ENCODE data around the gene C3orf18. TPM values are rescaled to one million over a fixed set of nuclear protein-coding genes. Genes with fewer than 3 reads are reported as not detected.

The C3orf18 gene
- polyA plus RNA-seq, 6 donors from 2014 or later = 3.6 to 11.3 (median 6.4) TPM

- H3K27ac Mint-ChIP-seq = peak overlapping the region in 2 of 6 donors; percentile 24 to 54
- H3K27me3 Mint-ChIP-seq = no peaks in the 10 kb centered on the region
- H3K36me3 Mint-ChIP-seq = no peaks in the 10 kb centered on the region
- H3K4me1 Mint-ChIP-seq = peaks cover 13 to 23% (median 14%) of the 10 kb centered on the region in 3 donors
- H3K4me3 Mint-ChIP-seq = peak overlapping the region in 1 of 8 donors; percentile 16
- DNase-seq (no peak), ATAC-seq (ENCODE audit: low read depth in 2 of 2) (no peak)
- H3K9me3 Mint-ChIP-seq = no peaks in the 10 kb centered on the region
These were observed 3.2 kb downstream of the C3orf18 start for GRCh38 chr3:50564321-50564720.

DNA sequence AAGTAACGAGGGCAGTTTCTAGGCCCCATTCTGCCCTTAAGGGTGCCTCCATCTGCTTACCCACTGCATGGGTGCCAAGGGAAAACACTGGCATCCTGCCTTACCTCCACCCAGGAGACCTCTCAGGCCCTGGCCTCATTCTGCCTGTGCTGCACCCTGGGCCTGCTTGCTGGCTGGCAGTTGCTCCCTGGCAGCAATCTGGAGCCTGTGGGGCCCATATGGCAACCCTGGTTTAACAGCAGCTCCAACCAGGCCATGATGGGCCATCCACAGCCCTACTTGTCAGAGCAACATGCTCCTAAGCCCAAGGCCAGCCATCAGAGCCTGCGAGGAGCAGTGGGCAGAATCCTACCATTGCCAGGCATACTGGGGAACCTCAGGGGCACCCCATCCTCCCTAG, 3.7 kb downstream of the C3orf18 start:
- no peak for ATAC-seq (ENCODE audit: low read depth in 2 of 2)
- no peaks in the 10 kb centered on the region for H3K9me3 Mint-ChIP-seq
- H3K36me3 Mint-ChIP-seq = no peaks in the 10 kb centered on the region
- DNase-seq = no peak
- H3K27me3 Mint-ChIP-seq = no peaks in the 10 kb centered on the region
- peak overlapping the region in 1 of 6 donors; percentile 71 for H3K27ac Mint-ChIP-seq
- H3K4me1 Mint-ChIP-seq = peaks cover 13 to 19% (median 14%) of the 10 kb centered on the region in 3 donors
- H3K4me3 Mint-ChIP-seq = no peak overlapping the region

- no peaks in the 10 kb centered on the region for H3K27me3 Mint-ChIP-seq
- ATAC-seq (ENCODE audit: low read depth in 2 of 2) (no peak), DNase-seq (no peak)
- H3K4me3 Mint-ChIP-seq = no peak overlapping the region
- H3K9me3 Mint-ChIP-seq = no peaks in the 10 kb centered on the region
- no peaks in the 10 kb centered on the region for H3K36me3 Mint-ChIP-seq
- peaks cover 11 to 12% (median 12%) of the 10 kb centered on the region in 3 donors for H3K4me1 Mint-ChIP-seq
- no peak overlapping the region for H3K27ac Mint-ChIP-seq
These were observed 4.7 kb downstream of the C3orf18 start for GRCh38 chr3:50562861-50563260.

DNA sequence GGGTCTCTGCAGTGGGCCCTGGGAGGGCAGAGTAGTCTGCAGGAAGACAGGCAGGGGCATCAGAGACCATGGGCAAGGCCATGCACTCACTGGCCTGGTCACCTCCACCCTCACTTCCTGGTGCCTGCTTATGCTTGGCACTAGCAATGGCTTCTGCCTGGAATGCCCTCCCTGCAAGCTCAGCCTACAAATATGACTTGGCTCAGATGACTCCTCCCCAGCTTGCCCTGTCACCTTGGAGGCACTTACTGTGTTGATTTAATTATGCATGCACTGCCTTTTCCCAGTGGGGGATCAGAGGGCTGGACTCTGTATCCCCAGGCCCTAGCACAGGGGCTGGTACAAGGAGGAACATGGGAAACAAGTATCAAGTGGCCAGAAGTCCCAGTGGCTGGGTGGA, 7.8 kb downstream of the C3orf18 start:
- no peak for DNase-seq
- Mint-ChIP-seq H3K27me3 (peaks cover 0 to 14% (median 10%) of the 10 kb centered on the region in 3 donors), H3K9me3 (no peaks in the 10 kb centered on the region), H3K27ac (no peak overlapping the region), H3K4me3 (no peak overlapping the region), H3K36me3 (no peaks in the 10 kb centered on the region), H3K4me1 (no peaks in the 10 kb centered on the region)
- ATAC-seq (ENCODE audit: low read depth in 2 of 2) = no peak

DNA sequence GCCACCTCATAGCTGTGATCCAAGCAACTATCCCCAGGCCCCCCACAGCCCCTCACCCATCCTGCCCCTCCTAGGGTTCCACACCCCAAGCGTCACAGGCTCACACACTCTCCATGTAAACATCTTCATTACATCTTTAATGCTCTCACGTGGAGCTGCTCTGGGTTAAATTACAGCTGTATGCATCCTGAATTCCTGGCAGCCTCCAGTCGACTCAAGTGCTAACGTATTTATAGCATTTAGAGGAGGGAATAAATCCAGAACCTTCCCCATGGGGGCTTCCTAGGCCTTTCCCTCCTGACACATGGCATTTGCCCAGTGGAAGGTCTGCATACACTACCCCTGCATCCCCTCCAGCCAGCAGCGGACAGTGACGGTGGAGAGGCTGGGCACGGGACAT, 9.6 kb downstream of the C3orf18 start:
- peaks cover 0 to 20% (median 14%) of the 10 kb centered on the region in 3 donors for H3K27me3 Mint-ChIP-seq
- no peaks in the 10 kb centered on the region for H3K36me3 Mint-ChIP-seq
- no peak for DNase-seq
- no peak overlapping the region for H3K4me3 Mint-ChIP-seq
- H3K4me1 Mint-ChIP-seq = no peaks in the 10 kb centered on the region
- no peak for ATAC-seq (ENCODE audit: low read depth in 2 of 2)
- no peaks in the 10 kb centered on the region for H3K9me3 Mint-ChIP-seq
- peak overlapping the region in 1 of 6 donors; percentile 69 for H3K27ac Mint-ChIP-seq

GRCh38 chr3:50557106-50557505, 10.4 kb downstream of the C3orf18 start:
- H3K27ac Mint-ChIP-seq = no peak overlapping the region
- no peaks in the 10 kb centered on the region for H3K36me3 Mint-ChIP-seq
- DNase-seq = no peak
- H3K9me3 Mint-ChIP-seq = no peaks in the 10 kb centered on the region
- no peak for ATAC-seq (ENCODE audit: low read depth in 2 of 2)
- no peaks in the 10 kb centered on the region for H3K4me1 Mint-ChIP-seq
- peaks cover 0 to 26% (median 14%) of the 10 kb centered on the region in 3 donors for H3K27me3 Mint-ChIP-seq
- H3K4me3 Mint-ChIP-seq = no peak overlapping the region

GRCh38 chr3:50554553-50554952, 13.0 kb downstream of the C3orf18 start:
- Mint-ChIP-seq H3K36me3 (no peaks in the 10 kb centered on the region), H3K4me3 (no peak overlapping the region), H3K27ac (no peak overlapping the region), H3K4me1 (peaks cover 0 to 4% (median 0%) of the 10 kb centered on the region in 3 donors), H3K9me3 (no peaks in the 10 kb centered on the region), H3K27me3 (peaks cover 0 to 26% (median 14%) of the 10 kb centered on the region in 3 donors)
- ATAC-seq (ENCODE audit: low read depth in 2 of 2) (no peak), DNase-seq (no peak)

GRCh38 chr3:50552598-50552997, 14.9 kb downstream of the C3orf18 start:
- Mint-ChIP-seq H3K36me3 (no peaks in the 10 kb centered on the region), H3K4me1 (peaks cover 0 to 4% (median 0%) of the 10 kb centered on the region in 3 donors), H3K27me3 (peaks cover 0 to 26% (median 14%) of the 10 kb centered on the region in 3 donors), H3K9me3 (no peaks in the 10 kb centered on the region), H3K27ac (no peak overlapping the region), H3K4me3 (no peak overlapping the region)
- DNase-seq (no peak), ATAC-seq (ENCODE audit: low read depth in 2 of 2) (no peak)

GRCh38 chr3:50551681-50552435, 15.7 kb downstream of the C3orf18 start:
- no peaks in the 10 kb centered on the region for H3K9me3 Mint-ChIP-seq
- H3K27me3 Mint-ChIP-seq = peaks cover 0 to 21% (median 7%) of the 10 kb centered on the region in 3 donors
- no peak overlapping the region for H3K4me3 Mint-ChIP-seq
- no peaks in the 10 kb centered on the region for H3K36me3 Mint-ChIP-seq
- DNase-seq (no peak), ATAC-seq (ENCODE audit: low read depth in 2 of 2) (no peak)
- peak overlapping the region in 1 of 6 donors; percentile 70 for H3K27ac Mint-ChIP-seq
- H3K4me1 Mint-ChIP-seq = peaks cover 0 to 4% (median 0%) of the 10 kb centered on the region in 3 donors

GRCh38 chr3:50551054-50551659, 16.4 kb downstream of the C3orf18 start:
- peaks cover 0 to 21% (median 7%) of the 10 kb centered on the region in 3 donors for H3K27me3 Mint-ChIP-seq
- ATAC-seq (ENCODE audit: low read depth in 2 of 2) (no peak), DNase-seq (no peak)
- no peaks in the 10 kb centered on the region for H3K9me3 Mint-ChIP-seq
- H3K4me1 Mint-ChIP-seq = peaks cover 0 to 4% (median 0%) of the 10 kb centered on the region in 3 donors
- H3K27ac Mint-ChIP-seq = no peak overlapping the region
- H3K36me3 Mint-ChIP-seq = no peaks in the 10 kb centered on the region
- no peak overlapping the region for H3K4me3 Mint-ChIP-seq

- peaks cover 0 to 4% (median 0%) of the 10 kb centered on the region in 3 donors for H3K4me1 Mint-ChIP-seq
- H3K9me3 Mint-ChIP-seq = no peaks in the 10 kb centered on the region
- DNase-seq = peak; percentile 51
- H3K27ac Mint-ChIP-seq = no peak overlapping the region
- no peak overlapping the region for H3K4me3 Mint-ChIP-seq
- no peaks in the 10 kb centered on the region for H3K36me3 Mint-ChIP-seq
- peaks cover 0 to 16% (median 0%) of the 10 kb centered on the region in 3 donors for H3K27me3 Mint-ChIP-seq
- peak; percentile 75 to 83 for ATAC-seq (ENCODE audit: low read depth in 2 of 2)
These were observed 17.3 kb downstream of the C3orf18 start for GRCh38 chr3:50550079-50550736.

- Mint-ChIP-seq H3K36me3 (no peaks in the 10 kb centered on the region), H3K27ac (no peak overlapping the region), H3K9me3 (no peaks in the 10 kb centered on the region), H3K4me1 (peaks cover 0 to 4% (median 0%) of the 10 kb centered on the region in 3 donors), H3K27me3 (peaks cover 0 to 16% (median 0%) of the 10 kb centered on the region in 3 donors), H3K4me3 (no peak overlapping the region)
- ATAC-seq (ENCODE audit: low read depth in 2 of 2) = no peak
- DNase-seq = no peak
These were observed 18.3 kb downstream of the C3orf18 start for GRCh38 chr3:50549226-50549625.

DNA sequence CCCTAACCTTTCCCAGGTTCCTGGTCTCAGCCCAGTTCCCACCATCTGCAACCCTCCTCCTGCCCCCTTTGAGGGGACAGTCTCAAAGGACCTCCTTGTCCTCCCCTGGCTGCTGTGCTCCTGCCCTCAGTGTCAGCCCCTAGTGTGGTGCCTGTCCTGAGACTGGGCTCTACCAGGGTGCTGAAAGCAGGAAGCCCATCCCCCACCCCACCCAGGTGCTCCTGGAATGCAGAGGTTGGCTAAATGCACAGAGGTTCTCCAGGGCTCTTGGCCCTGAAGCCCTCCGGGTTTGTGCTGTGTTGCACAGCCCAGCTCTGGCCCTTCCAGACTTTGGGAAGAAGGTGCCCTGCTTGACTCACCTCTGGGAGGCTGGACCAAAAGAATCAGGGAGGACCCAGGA, 21.8 kb downstream of the C3orf18 start:
- ATAC-seq (ENCODE audit: low read depth in 2 of 2) = no peak
- H3K27me3 Mint-ChIP-seq = peaks cover 7 to 19% (median 9%) of the 10 kb centered on the region in 3 donors
- no peak for DNase-seq
- H3K4me1 Mint-ChIP-seq = peaks cover 0 to 2% (median 0%) of the 10 kb centered on the region in 3 donors
- H3K4me3 Mint-ChIP-seq = peak overlapping the region in 1 of 8 donors; percentile 3
- H3K9me3 Mint-ChIP-seq = no peaks in the 10 kb centered on the region
- no peak overlapping the region for H3K27ac Mint-ChIP-seq
- H3K36me3 Mint-ChIP-seq = no peaks in the 10 kb centered on the region

Measured in naive B cell (primary cell).